GM13976 (cell line): Measurements from ENCODE around the gene RNPEP.
A peak's percentile ranks its signal among the peaks of the same experiment; 100 is the strongest.

Experiments used
- DNase-seq: peaks from one replicate; pipeline ENCODE4 v3.0.0; 2012; ENCODE audit warnings: low spot score
- in situ Hi-C: fragments of 300-500 bp; cut with MboI; formaldehyde crosslinking; loops from one replicate; pipeline ENCODE4 v1.12.0; 2022; ENCODE audit warnings: low sequenced_read_pairs, mixed read lengths, inconsistent platforms; ENCODE audit not compliant: unreplicated experiment
- TF ChIP-seq, protein P1 (sequence below): IDR thresholded peaks from 2 replicates; pipeline ENCODE4 v1.5.1; 2012; ENCODE audit warnings: borderline replicate concordance, mild to moderate bottlenecking; ENCODE audit not compliant: insufficient read depth; ENCODE audit errors: extremely low read depth, missing control alignments, control extremely low read depth

The RNPEP gene

DNA sequence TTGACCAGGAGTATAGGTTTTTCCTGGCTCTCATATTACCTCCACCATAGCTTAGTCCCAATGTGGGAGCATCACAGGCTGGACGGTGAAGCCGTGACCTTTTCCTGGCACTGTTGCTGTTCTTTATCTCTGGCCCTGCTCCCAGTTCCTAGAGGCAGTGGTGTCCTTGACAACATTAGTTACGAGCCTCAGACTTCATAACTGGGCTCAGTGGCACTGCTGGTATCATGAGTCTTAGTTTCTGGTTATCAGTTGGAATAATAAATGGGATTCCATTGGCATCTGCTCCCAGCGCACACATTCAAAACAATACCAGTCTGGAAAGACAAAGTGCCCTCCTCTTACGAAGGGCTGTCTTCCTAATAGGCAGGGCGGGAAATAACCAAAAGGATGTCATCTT, 8.0 kb downstream of the RNPEP start:
- DNase-seq, result no peak
- in situ Hi-C loops, result no loop called here
- TF ChIP-seq, protein P1, sequence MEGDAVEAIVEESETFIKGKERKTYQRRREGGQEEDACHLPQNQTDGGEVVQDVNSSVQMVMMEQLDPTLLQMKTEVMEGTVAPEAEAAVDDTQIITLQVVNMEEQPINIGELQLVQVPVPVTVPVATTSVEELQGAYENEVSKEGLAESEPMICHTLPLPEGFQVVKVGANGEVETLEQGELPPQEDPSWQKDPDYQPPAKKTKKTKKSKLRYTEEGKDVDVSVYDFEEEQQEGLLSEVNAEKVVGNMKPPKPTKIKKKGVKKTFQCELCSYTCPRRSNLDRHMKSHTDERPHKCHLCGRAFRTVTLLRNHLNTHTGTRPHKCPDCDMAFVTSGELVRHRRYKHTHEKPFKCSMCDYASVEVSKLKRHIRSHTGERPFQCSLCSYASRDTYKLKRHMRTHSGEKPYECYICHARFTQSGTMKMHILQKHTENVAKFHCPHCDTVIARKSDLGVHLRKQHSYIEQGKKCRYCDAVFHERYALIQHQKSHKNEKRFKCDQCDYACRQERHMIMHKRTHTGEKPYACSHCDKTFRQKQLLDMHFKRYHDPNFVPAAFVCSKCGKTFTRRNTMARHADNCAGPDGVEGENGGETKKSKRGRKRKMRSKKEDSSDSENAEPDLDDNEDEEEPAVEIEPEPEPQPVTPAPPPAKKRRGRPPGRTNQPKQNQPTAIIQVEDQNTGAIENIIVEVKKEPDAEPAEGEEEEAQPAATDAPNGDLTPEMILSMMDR, result no peak

DNA sequence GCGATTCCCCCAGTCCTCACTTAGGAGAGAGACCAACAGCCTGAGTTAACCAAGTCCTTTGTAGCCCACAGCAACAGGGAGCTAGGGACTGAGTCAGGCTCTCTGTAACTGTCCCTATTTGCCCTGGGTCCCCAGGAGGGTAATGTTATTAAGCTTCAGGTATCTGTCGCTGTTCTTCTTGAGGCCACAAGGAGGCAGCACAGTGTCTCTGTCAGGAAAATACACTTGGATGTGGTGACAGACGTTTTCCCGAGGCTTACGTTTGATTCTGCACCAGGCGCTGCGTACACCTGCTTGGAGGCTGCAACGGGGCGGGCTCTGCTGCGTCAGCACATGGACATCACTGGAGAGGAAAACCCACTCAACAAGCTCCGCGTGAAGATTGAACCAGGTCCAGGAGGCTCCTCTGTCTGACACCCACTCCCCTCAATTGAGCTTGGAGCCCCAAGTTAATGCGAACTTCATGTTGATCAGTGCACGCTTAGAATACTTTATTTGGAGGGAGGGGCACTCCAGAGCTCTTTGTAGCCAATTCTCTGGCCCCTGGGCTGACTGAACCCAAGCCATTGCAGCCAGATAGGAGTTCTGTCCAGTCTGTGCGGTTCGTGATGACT, 17.3 kb downstream of the RNPEP start:
- DNase-seq, result peak; percentile 71
- TF ChIP-seq, protein P1, result peak; percentile 57
- in situ Hi-C loops, result loop anchor here (5.0 kb wide), 1 partner anchor 118 kb away; no protein-coding TSS in a partner anchor

DNA sequence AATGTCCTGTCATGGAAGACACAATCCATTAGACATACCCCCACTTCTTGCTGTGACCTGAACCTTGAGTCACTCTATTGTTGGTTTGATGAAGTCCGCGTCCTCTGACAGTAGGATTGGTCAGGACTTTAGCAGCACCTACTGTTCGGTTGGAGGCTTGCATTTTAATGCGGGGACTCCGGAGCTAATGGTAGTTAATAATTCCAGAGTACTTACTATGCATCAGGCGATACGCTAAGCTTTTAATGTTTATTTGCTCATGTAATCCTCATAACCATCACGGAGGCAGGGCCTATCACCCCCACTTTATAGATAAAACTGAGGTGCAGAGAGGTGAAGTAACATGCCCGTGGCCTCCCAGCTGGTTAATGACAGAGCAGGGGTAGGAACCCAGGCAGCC, 20.1 kb downstream of the RNPEP start:
- DNase-seq, result no peak
- TF ChIP-seq, protein P1, result no peak
- in situ Hi-C loops, result loop anchor here (5.0 kb wide), 1 partner anchor 115 kb away; no protein-coding TSS in a partner anchor

DNA sequence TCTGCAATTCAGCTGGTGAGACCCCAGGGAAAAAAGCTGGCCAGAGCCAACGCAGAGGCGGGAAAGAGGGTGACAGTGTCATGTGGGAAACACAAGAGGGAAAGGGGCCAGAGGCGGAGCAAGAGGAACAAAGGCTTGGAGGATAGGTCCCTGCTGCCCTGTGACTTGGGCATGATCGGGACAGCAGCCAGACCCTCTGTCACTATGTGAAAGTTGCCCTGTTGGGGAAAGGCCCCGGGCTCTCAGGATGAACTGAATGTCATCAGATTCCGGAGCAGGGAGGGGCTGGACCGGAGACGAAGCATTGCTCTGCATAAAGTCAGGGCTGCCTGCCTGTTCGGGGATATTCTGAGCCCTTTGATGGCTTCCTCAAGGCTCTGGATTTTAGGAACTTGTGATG, 22.3 kb downstream of the RNPEP start:
- TF ChIP-seq, protein P1, result no peak
- DNase-seq, result no peak
- in situ Hi-C loops, result loop anchor here (5.0 kb wide), 1 partner anchor 113 kb away; no protein-coding TSS in a partner anchor

DNA sequence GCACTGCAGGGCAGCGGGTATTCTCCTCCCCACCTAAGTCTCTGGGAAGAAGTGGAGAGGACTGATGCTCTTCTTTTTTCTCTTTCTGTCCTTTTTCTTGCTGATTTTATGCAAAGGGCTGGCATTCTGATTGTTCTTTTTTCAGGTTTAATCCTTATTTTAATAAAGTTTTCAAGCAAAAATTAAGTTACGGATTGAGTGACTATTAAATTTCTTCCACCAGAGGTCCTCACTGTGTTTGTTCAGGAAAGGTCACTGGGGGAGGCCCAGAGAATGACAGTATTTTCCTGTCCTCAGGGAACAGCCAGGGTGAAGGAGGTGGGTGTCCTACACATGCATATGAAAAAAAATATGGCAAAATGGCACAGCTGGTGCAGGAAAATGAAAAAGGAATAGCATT, 23.5 kb downstream of the RNPEP start:
- no peak for DNase-seq
- TF ChIP-seq, protein P1, result no peak

DNA sequence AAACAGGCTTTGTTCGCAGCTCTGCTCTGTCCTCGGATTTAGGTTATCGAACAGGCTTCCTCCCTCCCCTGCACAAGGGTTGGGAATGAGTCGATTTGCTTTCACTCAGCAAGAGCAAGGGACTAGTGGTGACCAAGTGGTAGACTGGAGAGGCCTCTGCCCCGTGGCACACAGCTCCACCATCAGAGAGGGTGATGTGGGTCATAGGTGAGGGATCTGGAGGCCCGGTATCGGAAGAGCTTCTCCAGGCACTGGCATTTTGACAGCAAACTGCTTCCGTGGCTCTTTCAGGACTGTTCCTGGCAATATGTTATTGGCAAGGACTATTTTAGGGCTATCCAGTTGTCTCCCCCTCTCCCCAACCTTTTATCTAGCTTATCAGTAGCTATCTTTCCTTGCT, 24.9 kb downstream of the RNPEP start:
- TF ChIP-seq, protein P1, result no peak
- in situ Hi-C loops, result no loop called here
- no peak for DNase-seq

More for the DNA sequence above, 23.5 kb downstream of the RNPEP start:
- in situ Hi-C loops, result no loop called here
